Adrenal gland (tissue), 5 donors: ENCODE measurements around the gene TOP2B.

ENCODE experiments used
- POLR2A ChIP-seq, 2 donors: fragments of 450-650 bp; IDR thresholded peaks; one replicate each; pipeline ENCODE4 v1.6.1; 2017; ENCODE audit warnings: antibody characterized with exemption in 2 of 2, mild to moderate bottlenecking in 2 of 2, moderate library complexity in 1 of 2
- TF ChIP-seq, protein P1 (sequence below), 6 experiments: fragments of 450-650 bp in 4 of 6; fragments of 200-600 bp in 2 of 6; sonication (generic) in 1 of 6; IDR thresholded peaks; 1 replicate in 5 of 6; 2 replicates in 1 of 6; pipeline versions ENCODE4 v1.5.1 to v1.8.0; 2016 to 2021; ENCODE audit warnings: antibody characterized with exemption in 6 of 6, mild to moderate bottlenecking in 2 of 6, moderate library complexity in 1 of 6
- donor health status: DM: no; HTN: no; CAD: no.

DNA sequence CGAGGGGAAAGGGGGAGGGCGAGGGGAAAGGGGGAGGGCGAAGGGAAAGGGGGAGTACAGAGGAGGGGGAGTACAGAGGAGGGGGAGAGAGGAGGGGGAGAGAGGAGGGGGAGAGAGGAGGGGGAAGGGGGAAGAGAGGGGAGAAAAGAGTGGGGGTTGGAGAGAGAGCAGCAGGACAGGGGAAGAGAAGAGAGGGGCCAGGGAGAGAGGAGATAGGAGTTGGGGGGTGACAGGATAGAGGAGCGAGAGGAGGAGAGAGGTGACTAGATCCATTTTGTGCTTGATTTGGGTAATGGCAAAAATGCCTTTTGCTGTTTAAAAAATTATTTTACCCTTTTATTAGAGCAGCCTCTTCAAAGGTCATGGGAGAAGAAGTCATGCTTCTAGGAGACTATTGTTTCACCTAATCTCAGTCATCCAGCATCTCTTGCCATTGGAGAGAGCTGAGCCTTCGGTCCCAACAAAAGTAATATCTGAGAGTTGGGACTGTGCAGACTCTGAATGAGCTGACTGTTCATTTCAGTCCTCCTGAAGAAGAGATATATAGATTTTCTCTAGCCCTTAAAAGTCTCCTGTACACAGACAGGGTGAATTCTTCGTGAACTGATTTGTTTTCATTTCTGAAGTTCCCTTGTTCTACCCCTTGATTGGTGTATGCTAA, 15.1 kb upstream of the TOP2B start:
- no peak for TF ChIP-seq POLR2A (IDR thresholded peaks at IDR 0.05)
- TF ChIP-seq, protein P1, sequence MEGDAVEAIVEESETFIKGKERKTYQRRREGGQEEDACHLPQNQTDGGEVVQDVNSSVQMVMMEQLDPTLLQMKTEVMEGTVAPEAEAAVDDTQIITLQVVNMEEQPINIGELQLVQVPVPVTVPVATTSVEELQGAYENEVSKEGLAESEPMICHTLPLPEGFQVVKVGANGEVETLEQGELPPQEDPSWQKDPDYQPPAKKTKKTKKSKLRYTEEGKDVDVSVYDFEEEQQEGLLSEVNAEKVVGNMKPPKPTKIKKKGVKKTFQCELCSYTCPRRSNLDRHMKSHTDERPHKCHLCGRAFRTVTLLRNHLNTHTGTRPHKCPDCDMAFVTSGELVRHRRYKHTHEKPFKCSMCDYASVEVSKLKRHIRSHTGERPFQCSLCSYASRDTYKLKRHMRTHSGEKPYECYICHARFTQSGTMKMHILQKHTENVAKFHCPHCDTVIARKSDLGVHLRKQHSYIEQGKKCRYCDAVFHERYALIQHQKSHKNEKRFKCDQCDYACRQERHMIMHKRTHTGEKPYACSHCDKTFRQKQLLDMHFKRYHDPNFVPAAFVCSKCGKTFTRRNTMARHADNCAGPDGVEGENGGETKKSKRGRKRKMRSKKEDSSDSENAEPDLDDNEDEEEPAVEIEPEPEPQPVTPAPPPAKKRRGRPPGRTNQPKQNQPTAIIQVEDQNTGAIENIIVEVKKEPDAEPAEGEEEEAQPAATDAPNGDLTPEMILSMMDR (IDR thresholded peaks at IDR 0.05), result no peak
